Mesenchymal stem cell (in vitro differentiated cells and primary cell): ENCODE data around the gene PIGBOS1.

ENCODE experiments used
- DNase-seq: peaks from one replicate; pipeline ENCODE4 v3.0.0-alpha.2; 2013
- H2AFZ ChIP-seq: one replicate; pipeline ENCODE4 v1.6.1; 2013; ENCODE audit warnings: low read depth, mild to moderate bottlenecking, control low read depth, inconsistent platforms, low read length, moderate library complexity
- H2AK5ac ChIP-seq: 2 replicates; pipeline ENCODE4 v1.6.1; 2013; ENCODE audit warnings: low read length, moderate library complexity, mild to moderate bottlenecking, inconsistent platforms; ENCODE audit not compliant: severe bottlenecking
- H2BK120ac ChIP-seq: one replicate; pipeline ENCODE4 v1.6.1; 2013; ENCODE audit warnings: low read depth, mild to moderate bottlenecking, inconsistent platforms, low read length, moderate library complexity
- H2BK12ac ChIP-seq, 2 experiments: one replicate each; pipeline ENCODE4 v1.6.1; 2013; ENCODE audit warnings: inconsistent platforms in 2 of 2, low read length in 2 of 2, mild to moderate bottlenecking in 2 of 2, moderate library complexity in 2 of 2, control low read depth in 1 of 2
- H2BK15ac ChIP-seq: one replicate; pipeline ENCODE4 v1.6.1; 2013; ENCODE audit warnings: mild to moderate bottlenecking, low read depth, inconsistent platforms; ENCODE audit not compliant: poor library complexity, severe bottlenecking
- H2BK5ac ChIP-seq: 2 replicates; pipeline ENCODE4 v1.6.1; 2013; ENCODE audit warnings: low read depth, mild to moderate bottlenecking, low read length, control low read depth, inconsistent platforms; ENCODE audit not compliant: poor library complexity, severe bottlenecking
- H3K14ac ChIP-seq, 2 experiments: one replicate each; pipeline ENCODE4 v1.6.1; 2013; ENCODE audit warnings: inconsistent platforms in 2 of 2, low read length in 2 of 2, control low read depth in 1 of 2, mild to moderate bottlenecking in 1 of 2, moderate library complexity in 1 of 2
- H3K18ac ChIP-seq, 2 experiments: one replicate each; pipeline ENCODE4 v1.6.1; 2013; ENCODE audit warnings: inconsistent platforms in 2 of 2, low read length in 2 of 2, control low read depth in 1 of 2, low read depth in 1 of 2, mild to moderate bottlenecking in 1 of 2
- H3K23ac ChIP-seq, 2 experiments: one replicate each; pipeline ENCODE4 v1.6.1; 2013; ENCODE audit warnings: inconsistent platforms in 2 of 2, low read length in 2 of 2, mild to moderate bottlenecking in 2 of 2, moderate library complexity in 2 of 2, control low read depth in 1 of 2
- H3K27ac ChIP-seq: 2 replicates; pipeline ENCODE4 v1.5.1; 2013; ENCODE audit warnings: mild to moderate bottlenecking, moderate library complexity, low read length, control low read depth, inconsistent platforms; ENCODE audit not compliant: poor library complexity, severe bottlenecking
- H3K27me3 ChIP-seq, 2 experiments: 2 replicates each; pipeline versions ENCODE4 v1.6.1 to v1.7.0; 2013; ENCODE audit warnings: low read length in 2 of 2, mild to moderate bottlenecking in 2 of 2, moderate library complexity in 2 of 2, control low read depth in 1 of 2, inconsistent platforms in 1 of 2; ENCODE audit not compliant: control insufficient read depth in 1 of 2, insufficient read depth in 1 of 2
- H3K36me3 ChIP-seq, 2 experiments: 2 replicates each; pipeline versions ENCODE4 v1.6.1 to v1.7.0; 2013; ENCODE audit warnings: low read length in 2 of 2, control low read depth in 1 of 2, inconsistent platforms in 1 of 2, low read depth in 1 of 2, mild to moderate bottlenecking in 1 of 2; ENCODE audit not compliant: insufficient read depth in 2 of 2, control insufficient read depth in 1 of 2
- H3K4ac ChIP-seq, 2 experiments: one replicate each; pipeline ENCODE4 v1.6.1; 2013; ENCODE audit warnings: inconsistent platforms in 2 of 2, low read length in 2 of 2, mild to moderate bottlenecking in 2 of 2, moderate library complexity in 2 of 2, control low read depth in 1 of 2, low read depth in 1 of 2
- H3K4me1 ChIP-seq: 2 replicates; pipeline ENCODE4 v1.6.1; 2013; ENCODE audit warnings: low read depth, low read length, control low read depth; ENCODE audit not compliant: control insufficient read depth, insufficient read depth
- H3K4me2 ChIP-seq: 2 replicates; pipeline ENCODE4 v1.6.1; 2013; ENCODE audit warnings: low read length, mild to moderate bottlenecking, inconsistent platforms; ENCODE audit not compliant: poor library complexity, severe bottlenecking
- H3K4me3 ChIP-seq, 2 experiments: 2 replicates each; pipeline versions ENCODE4 v1.5.1 to v1.7.0; 2013; ENCODE audit warnings: low read length in 2 of 2, mild to moderate bottlenecking in 2 of 2, control low read depth in 1 of 2, low read depth in 1 of 2; ENCODE audit not compliant: insufficient read depth in 1 of 2
- H3K79me1 ChIP-seq: replicated peaks from 2 replicates; pipeline ENCODE4 v1.6.1; 2013; ENCODE audit warnings: mild to moderate bottlenecking, control low read depth, low read length, inconsistent platforms; ENCODE audit not compliant: poor library complexity, severe bottlenecking
- H3K9ac ChIP-seq: 2 replicates; pipeline ENCODE4 v1.7.0; 2013; ENCODE audit warnings: mild to moderate bottlenecking, low read length, moderate library complexity
- H3K9me3 ChIP-seq: 2 replicates; pipeline ENCODE4 v1.7.0; 2013; ENCODE audit warnings: mild to moderate bottlenecking, low read length; ENCODE audit not compliant: control insufficient read depth
- H4K8ac ChIP-seq: one replicate; pipeline ENCODE4 v1.6.1; 2013; ENCODE audit warnings: inconsistent platforms, mild to moderate bottlenecking, low read length, moderate library complexity
- H4K91ac ChIP-seq: one replicate; pipeline ENCODE4 v1.6.1; 2013; ENCODE audit warnings: mild to moderate bottlenecking, low read length, inconsistent platforms
- WGBS: methylation state at CpG from one replicate; pipeline ENCODE4 v1.1.7; 2013; ENCODE audit warnings: mixed read lengths; 5-methylcytosine and 5-hydroxymethylcytosine counted together

PIGBOS1 gene

GRCh38 chr15:55353025-55353424, 34.1 kb upstream of the PIGBOS1 start:
- no peak overlapping the region for H4K91ac ChIP-seq
- peaks cover 6 to 66% of the 10 kb centered on the region in 2 experiments for H3K36me3 ChIP-seq
- no peak overlapping the region for H2AK5ac ChIP-seq
- H3K14ac ChIP-seq, result no peak overlapping the region
- no peak overlapping the region for H2AFZ ChIP-seq
- H4K8ac ChIP-seq, result no peak overlapping the region
- peaks cover 2% of the 10 kb centered on the region for H3K79me1 ChIP-seq
- no peaks in the 10 kb centered on the region for H3K4me1 ChIP-seq
- H2BK12ac ChIP-seq, result no peak overlapping the region
- H3K4ac ChIP-seq, result no peak overlapping the region
- no peak overlapping the region for H2BK120ac ChIP-seq
- H3K9ac ChIP-seq, result no peak overlapping the region
- H2BK15ac ChIP-seq, result no peak overlapping the region
- DNase-seq, result no peak
- no peak overlapping the region for H3K4me2 ChIP-seq
- H3K9me3 ChIP-seq, result no peaks in the 10 kb centered on the region
- WGBS, result no CpG with 5 or more reads among the region's 2 CpGs
- H3K18ac ChIP-seq, result no peak overlapping the region
- no peak overlapping the region for H3K27ac ChIP-seq
- no peak overlapping the region for H3K4me3 ChIP-seq
- H2BK5ac ChIP-seq, result no peak overlapping the region
- H3K27me3 ChIP-seq, result no peaks in the 10 kb centered on the region
- no peak overlapping the region for H3K23ac ChIP-seq

- no peak overlapping the region for H3K4me3 ChIP-seq
- no peaks in the 10 kb centered on the region for H3K4me1 ChIP-seq
- H3K18ac ChIP-seq, result no peak overlapping the region
- H2BK5ac ChIP-seq, result no peak overlapping the region
- H2AK5ac ChIP-seq, result no peak overlapping the region
- 100% methylated on average over 2 of the region's 2 CpGs for WGBS
- H4K91ac ChIP-seq, result no peak overlapping the region
- H3K14ac ChIP-seq, result no peak overlapping the region
- no peak overlapping the region for H2BK15ac ChIP-seq
- H3K4ac ChIP-seq, result no peak overlapping the region
- no peaks in the 10 kb centered on the region for H3K9me3 ChIP-seq
- H3K36me3 ChIP-seq, result peaks cover 6 to 53% of the 10 kb centered on the region in 2 experiments
- DNase-seq, result no peak
- no peak overlapping the region for H3K4me2 ChIP-seq
- H3K27ac ChIP-seq, result no peak overlapping the region
- H2AFZ ChIP-seq, result no peak overlapping the region
- H2BK12ac ChIP-seq, result no peak overlapping the region
- H3K23ac ChIP-seq, result no peak overlapping the region
- H3K27me3 ChIP-seq, result no peaks in the 10 kb centered on the region
- H3K79me1 ChIP-seq, result no peaks in the 10 kb centered on the region
- no peak overlapping the region for H2BK120ac ChIP-seq
- no peak overlapping the region for H3K9ac ChIP-seq
- no peak overlapping the region for H4K8ac ChIP-seq
Measured at GRCh38 chr15:55349282-55349681, 30.4 kb upstream of the PIGBOS1 start.

DNA sequence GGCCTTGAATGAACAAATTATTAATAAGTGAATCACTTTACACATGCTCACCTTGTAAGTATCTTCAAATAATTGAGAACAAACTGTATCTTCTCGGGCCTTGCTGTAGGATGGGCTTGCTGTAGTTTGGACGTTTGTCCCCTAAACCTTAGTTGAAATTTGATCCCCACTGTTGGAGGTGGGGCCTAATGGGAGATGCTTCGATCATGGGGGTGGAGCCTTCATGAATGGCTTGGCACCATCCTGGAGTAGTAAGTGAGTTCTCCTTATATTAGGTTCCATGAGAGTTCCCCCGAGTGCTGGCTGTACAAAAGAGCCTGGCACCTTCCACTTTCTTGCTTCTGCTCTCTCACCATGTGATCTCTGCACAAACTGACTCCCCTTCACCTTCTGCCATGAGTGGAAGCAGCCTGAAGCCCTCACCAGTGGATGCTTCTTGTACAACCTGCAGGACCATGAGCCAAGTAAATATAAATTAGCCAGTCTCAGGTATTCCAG, 29.4 kb upstream of the PIGBOS1 start:
- Histone ChIP-seq H3K36me3 (peaks cover 4 to 57% of the 10 kb centered on the region in 2 experiments), H3K23ac (no peak overlapping the region), H2AK5ac (no peak overlapping the region), H3K4me2 (no peak overlapping the region), H4K8ac (no peak overlapping the region), H2BK5ac (no peak overlapping the region), H2AFZ (no peak overlapping the region), H2BK12ac (no peak overlapping the region), H3K9me3 (no peaks in the 10 kb centered on the region), H2BK120ac (no peak overlapping the region), H3K27ac (no peak overlapping the region), H3K9ac (no peak overlapping the region), H4K91ac (no peak overlapping the region), H3K4me1 (no peaks in the 10 kb centered on the region), H3K14ac (no peak overlapping the region), H3K27me3 (no peaks in the 10 kb centered on the region), H3K4ac (no peak overlapping the region), H3K18ac (no peak overlapping the region), H3K4me3 (no peak overlapping the region), H2BK15ac (no peak overlapping the region), H3K79me1 (no peaks in the 10 kb centered on the region)
- 79% methylated on average over 3 of the region's 4 CpGs for WGBS
- no peak for DNase-seq

DNA sequence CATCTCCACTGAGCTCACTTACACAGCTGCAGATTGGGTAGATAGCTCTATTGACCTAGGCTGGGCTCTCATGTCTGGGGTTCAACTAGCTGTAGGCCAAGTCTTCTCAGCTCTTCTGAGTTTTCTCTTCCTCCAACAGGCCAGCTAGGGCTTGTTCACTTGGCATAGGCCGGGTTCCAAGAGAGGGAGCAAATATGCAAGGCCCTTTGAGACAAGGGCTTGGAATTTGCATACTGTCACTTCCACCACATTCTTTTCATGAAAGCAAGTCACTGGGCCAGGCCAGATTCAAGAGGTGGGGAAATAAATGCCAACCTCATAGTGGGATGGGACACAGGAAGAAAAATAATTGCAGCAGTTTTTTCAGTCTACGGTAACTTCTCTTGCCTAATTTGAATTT, 25.3 kb upstream of the PIGBOS1 start:
- DNase-seq, result no peak
- H4K8ac ChIP-seq, result peak overlapping the region; percentile 4
- no peaks in the 10 kb centered on the region for H3K9me3 ChIP-seq
- no peak overlapping the region for H2AK5ac ChIP-seq
- no peak overlapping the region for H3K4me3 ChIP-seq
- H3K4ac ChIP-seq, result no peak overlapping the region
- no peak overlapping the region for H3K4me2 ChIP-seq
- H2BK15ac ChIP-seq, result no peak overlapping the region
- no peak overlapping the region for H2BK12ac ChIP-seq
- no peak overlapping the region for H2BK120ac ChIP-seq
- H3K4me1 ChIP-seq, result no peaks in the 10 kb centered on the region
- H3K14ac ChIP-seq, result no peak overlapping the region
- H3K18ac ChIP-seq, result no peak overlapping the region
- H3K23ac ChIP-seq, result no peak overlapping the region
- H3K9ac ChIP-seq, result no peak overlapping the region
- no peak overlapping the region for H4K91ac ChIP-seq
- WGBS, result 88% methylated on average over 1 of the region's 2 CpGs
- peaks cover 7 to 52% of the 10 kb centered on the region in 2 experiments for H3K36me3 ChIP-seq
- no peak overlapping the region for H2BK5ac ChIP-seq
- H3K27me3 ChIP-seq, result no peaks in the 10 kb centered on the region
- H3K27ac ChIP-seq, result no peak overlapping the region
- no peak overlapping the region for H2AFZ ChIP-seq
- H3K79me1 ChIP-seq, result no peaks in the 10 kb centered on the region
